LNCAP (cell line): ENCODE measurements around the gene STH.

Experiments used
- CTCF ChIP-seq: fragments of 450-650 bp; IDR thresholded peaks from 2 replicates; pipeline ENCODE4 v1.5.1; 2017; ENCODE audit warnings: mild to moderate bottlenecking

The STH gene

DNA sequence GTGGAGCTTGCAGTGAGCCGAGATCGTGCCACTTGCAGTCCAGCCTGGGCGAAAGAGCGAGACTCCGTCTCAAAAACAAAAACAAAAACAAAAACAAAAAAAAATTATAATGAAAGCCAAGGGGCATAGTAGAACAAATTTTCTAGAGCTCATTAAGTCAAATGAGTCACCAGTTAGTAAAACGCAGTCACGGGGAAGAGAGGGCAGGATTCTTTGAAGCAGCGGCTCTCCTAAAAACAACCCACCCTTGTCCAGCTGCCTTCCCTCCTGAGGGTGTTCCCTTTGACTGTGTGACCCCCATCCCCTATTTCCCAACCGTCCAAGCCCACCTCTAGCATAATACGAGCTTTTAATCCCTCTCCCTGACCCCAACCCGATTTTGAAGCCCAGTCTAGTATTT is 44.1 kb upstream of the STH start:
- TF ChIP-seq CTCF: no peak

DNA sequence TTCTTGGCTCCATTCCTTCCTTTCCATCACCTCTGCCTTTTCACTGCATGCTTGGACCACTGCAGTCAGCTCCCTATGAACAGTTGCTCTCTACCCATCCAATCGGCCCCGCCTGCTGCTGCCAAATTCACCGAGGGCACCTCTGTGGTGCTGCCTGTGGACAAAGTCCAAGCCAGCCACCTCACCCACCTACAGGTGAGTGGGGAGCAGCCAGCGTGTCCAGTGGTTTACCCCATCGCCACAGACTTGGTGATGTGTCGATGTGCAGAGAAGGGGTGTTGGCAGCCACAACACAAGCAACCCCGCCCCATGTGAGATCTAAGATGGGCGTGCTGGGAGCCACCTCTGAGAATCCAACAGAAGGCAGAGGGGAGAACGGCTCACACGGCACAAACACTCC is 43.7 kb upstream of the STH start:
- no peak for TF ChIP-seq CTCF

- TF ChIP-seq CTCF: no peak
Measured at GRCh38 chr17:45956090-45956489, 43.0 kb upstream of the STH start.

GRCh38 chr17:45958307-45958706 is 40.7 kb upstream of the STH start:
- TF ChIP-seq CTCF: no peak

DNA sequence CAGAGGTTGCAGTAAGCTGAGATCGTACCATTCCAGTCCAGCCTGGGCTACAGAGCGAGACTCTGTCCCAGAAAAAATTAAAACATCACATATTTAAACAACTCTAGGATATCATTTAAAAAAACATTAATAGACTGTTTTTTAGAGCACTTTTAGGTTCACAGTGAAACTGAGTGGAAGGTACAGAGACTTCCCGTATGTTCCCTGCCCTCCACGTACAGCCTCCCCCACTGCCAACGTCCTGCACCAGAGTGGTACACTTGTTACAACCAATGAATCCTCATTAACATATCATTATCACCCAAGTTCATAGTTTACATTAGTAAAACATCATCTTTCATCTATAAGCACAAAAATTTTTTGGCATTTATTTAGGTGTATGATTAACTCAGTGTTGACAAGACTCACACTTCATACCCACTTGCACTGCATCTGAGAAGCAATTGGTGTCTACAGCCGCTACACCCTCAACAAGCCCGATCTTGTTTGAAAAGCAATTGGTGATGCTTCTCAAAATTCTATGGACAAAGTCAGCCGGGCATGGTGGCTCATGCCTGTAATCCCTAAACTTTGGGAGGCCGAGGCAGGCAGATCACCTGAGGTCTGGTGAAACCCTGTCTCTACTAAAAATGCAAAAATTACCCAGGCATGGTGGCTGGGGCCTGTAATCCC is 39.9 kb upstream of the STH start:
- TF ChIP-seq CTCF: no peak

DNA sequence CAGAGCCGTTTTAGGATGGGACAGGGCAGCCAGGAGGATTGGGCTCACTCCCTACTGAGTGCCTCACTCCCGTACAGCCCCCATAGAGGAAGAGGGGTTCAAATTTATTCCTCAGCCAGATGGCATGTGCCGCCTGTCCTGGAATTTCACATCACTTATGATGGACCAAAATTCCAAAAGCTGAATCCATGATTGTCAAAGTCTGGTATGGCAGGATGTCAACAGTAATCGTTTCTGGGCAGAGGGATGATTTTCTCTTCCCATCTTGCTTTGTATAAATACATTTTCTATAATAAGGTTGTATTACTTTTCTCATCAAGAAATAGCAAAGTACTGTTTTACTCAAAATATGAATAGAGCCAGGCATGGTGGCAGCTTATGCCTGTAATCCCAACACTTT is 38.7 kb upstream of the STH start:
- no peak for TF ChIP-seq CTCF

- TF ChIP-seq CTCF: no peak
Measured at GRCh38 chr17:45961206-45961605, 37.8 kb upstream of the STH start.
